GM20431 (cell line): ENCODE data around the gene RAB33B.
"Not testable (repeated sequence)": the region's sequence is repeated elsewhere in the genome, so short reads cannot be mapped to it uniquely, and the experiment has no call there.

Experiments used
- in situ Hi-C: fragments of 300-500 bp; cut with MseI, MboI; formaldehyde crosslinking; loops from one replicate; pipeline ENCODE4 v1.15.0; 2020; ENCODE audit warnings: low sequenced_read_pairs; ENCODE audit not compliant: unreplicated experiment

The RAB33B gene

GRCh38 chr4:139454111-139455045 is at the start of gene RAB33B:
TSS of gene RAB33B (plus strand) at chr4:139454121. CDS start at chr4:139454196, 75 bp downstream.
- in situ Hi-C loops: no loop called here

- in situ Hi-C loops: no loop called here
Measured at GRCh38 chr4:139410312-139410711, 43.6 kb upstream of the RAB33B start.

- in situ Hi-C loops: not testable (repeated sequence)
Measured at GRCh38 chr4:139414671-139415210, 39.2 kb upstream of the RAB33B start.

GRCh38 chr4:139416073-139416673 is 37.7 kb upstream of the RAB33B start:
- in situ Hi-C loops: no loop called here

GRCh38 chr4:139419388-139419914 is 34.5 kb upstream of the RAB33B start:
- in situ Hi-C loops: no loop called here

GRCh38 chr4:139420652-139421051 is 33.3 kb upstream of the RAB33B start:
- in situ Hi-C loops: no loop called here

- in situ Hi-C loops: no loop called here
Measured at GRCh38 chr4:139436122-139436521, 17.8 kb upstream of the RAB33B start.

- in situ Hi-C loops: no loop called here
Measured at GRCh38 chr4:139438141-139438540, 15.8 kb upstream of the RAB33B start.

- in situ Hi-C loops: no loop called here
Measured at GRCh38 chr4:139441029-139441428, 12.9 kb upstream of the RAB33B start.

- in situ Hi-C loops: no loop called here
Measured at GRCh38 chr4:139443661-139444060, 10.3 kb upstream of the RAB33B start.

GRCh38 chr4:139444881-139445280 is 9.0 kb upstream of the RAB33B start:
- in situ Hi-C loops: not testable (repeated sequence)

- in situ Hi-C loops: not testable (repeated sequence)
Measured at GRCh38 chr4:139447078-139447477, 6.8 kb upstream of the RAB33B start.

GRCh38 chr4:139450586-139450985 is 3.3 kb upstream of the RAB33B start:
- in situ Hi-C loops: no loop called here

GRCh38 chr4:139451997-139452396 is 1.9 kb upstream of the RAB33B start:
- in situ Hi-C loops: no loop called here

GRCh38 chr4:139453041-139453370 is 915 bp upstream of the RAB33B start:
- in situ Hi-C loops: no loop called here

- in situ Hi-C loops: no loop called here
Measured at GRCh38 chr4:139453371-139454110, 380 bp upstream of the RAB33B start.

GRCh38 chr4:139455126-139455538 is 1.2 kb downstream of the RAB33B start:
- in situ Hi-C loops: no loop called here

- in situ Hi-C loops: no loop called here
Measured at GRCh38 chr4:139457318-139457717, 3.4 kb downstream of the RAB33B start.

- in situ Hi-C loops: no loop called here
Measured at GRCh38 chr4:139458543-139458942, 4.6 kb downstream of the RAB33B start.

GRCh38 chr4:139458999-139459398 is 5.1 kb downstream of the RAB33B start:
- in situ Hi-C loops: no loop called here
